GM12878 (cell line): ENCODE results near the gene RPSA. TPM values are rescaled to one million over a fixed set of nuclear protein-coding genes. Genes with fewer than 3 reads are reported as not detected.

Experiments
- ATAC-seq: fragments of 200-7000 bp; cut with Tn5 transposase; 3 replicates; pipeline ENCODE4 v1.9.1; 2020; ENCODE audit warnings: mild to moderate bottlenecking, moderate library complexity
- BruUV-seq: library from RNA; stranded (reverse); fragments of 400-500 nt; replicated peaks from 2 replicates; lab custom pipeline; 2021; lab: Mats Ljungman, UMichigan
- CTCF ChIA-PET: fragments of 300-600 bp; sonication (Branson Sonifier 250); formaldehyde crosslinking; extraction: SDS; loops from one replicate; lab custom pipeline; 2021; ENCODE audit warnings: inconsistent platforms; lab: Yijun Ruan, JAX
- POLR2A ChIA-PET: fragments of 350-600 bp; formaldehyde crosslinking; extraction: SDS; loops from one replicate; lab custom pipeline; 2021; ENCODE audit warnings: inconsistent platforms; lab: Charles Lee
- RAD21 ChIA-PET: fragments of 300-600 bp; sonication (Branson Sonifier 250); formaldehyde crosslinking; loops from one replicate; lab custom pipeline; 2023; ENCODE audit warnings: antibody characterized with exemption; ENCODE audit not compliant: unreplicated experiment; lab: Charles Lee
- SMC1A ChIA-PET: fragments of 300-600 bp; sonication (Branson Sonifier 250); formaldehyde crosslinking; loops from one replicate; lab custom pipeline; 2023; ENCODE audit not compliant: unreplicated experiment, uncharacterized antibody; lab: Charles Lee
- DNase-seq: peaks from one replicate; pipeline ENCODE4 v3.0.0-alpha.2; 2011; ENCODE audit warnings: low read depth, low spot score
- FAIRE-seq: peaks from 3 replicates; lab custom pipeline; 2011; peaks lifted over from hg19 to GRCh38; lab: Jason Lieb, UNC
- H2AFZ ChIP-seq: 2 replicates; pipeline ENCODE4 v1.6.0; 2011; ENCODE audit warnings: low read depth, low read length, control low read depth; ENCODE audit not compliant: control insufficient read depth
- H3K27ac ChIP-seq: 2 replicates; pipeline ENCODE4 v1.5.1; 2011; ENCODE audit warnings: control low read depth; ENCODE audit not compliant: control insufficient read depth, insufficient read depth
- H3K27me3 ChIP-seq, 2 experiments: replicated peaks in 1 of 2; 2 replicates each; pipeline versions ENCODE4 v1.6.0 to v1.6.1; 2011; ENCODE audit warnings: low read length in 1 of 2; ENCODE audit not compliant: control insufficient read depth in 2 of 2, insufficient read depth in 2 of 2
- H3K36me3 ChIP-seq, 2 experiments: 2 replicates each; pipeline ENCODE4 v1.5.1; 2011; ENCODE audit warnings: low read length in 1 of 2; ENCODE audit not compliant: control insufficient read depth in 2 of 2, insufficient read depth in 2 of 2
- H3K4me1 ChIP-seq: 2 replicates; pipeline ENCODE4 v1.6.1; 2011; ENCODE audit warnings: mild to moderate bottlenecking, low read length, moderate library complexity, mixed read lengths; ENCODE audit not compliant: control insufficient read depth, insufficient read depth
- H3K4me2 ChIP-seq: 2 replicates; pipeline ENCODE4 v1.6.0; 2011; ENCODE audit warnings: control low read depth; ENCODE audit not compliant: control insufficient read depth, insufficient read depth
- H3K4me3 ChIP-seq: fragments of 200-600 bp; sonication (generic); 2 replicates; pipeline ENCODE4 v1.5.1; 2016
- H3K79me2 ChIP-seq: 2 replicates; pipeline ENCODE4 v1.6.0; 2011; ENCODE audit warnings: low read length; ENCODE audit not compliant: control insufficient read depth, insufficient read depth
- H3K9ac ChIP-seq: 2 replicates; pipeline ENCODE4 v1.8.0; 2011; ENCODE audit warnings: low read length, control low read depth, mixed read lengths; ENCODE audit not compliant: control insufficient read depth, insufficient read depth
- H3K9me3 ChIP-seq: replicated peaks from 3 replicates; pipeline ENCODE4 v1.5.1; 2011; ENCODE audit warnings: mild to moderate bottlenecking, low read length; ENCODE audit not compliant: control insufficient read depth, insufficient read depth
- H4K20me1 ChIP-seq: 2 replicates; pipeline ENCODE4 v1.6.0; 2011; ENCODE audit not compliant: control insufficient read depth, insufficient read depth
- BCLAF1 ChIP-seq: fragments of 450-650 bp; IDR thresholded peaks from 2 replicates; pipeline ENCODE4 v1.6.1; 2017; ENCODE audit warnings: antibody characterized with exemption, mild to moderate bottlenecking, moderate library complexity
- CTCF ChIP-seq, 3 experiments: IDR thresholded peaks in 2 of 3; conservative IDR thresholded peaks in 1 of 3; 2 replicates each; pipeline ENCODE4 v1.5.1; 2011; ENCODE audit warnings: low read depth in 3 of 3, low read length in 3 of 3, mild to moderate bottlenecking in 3 of 3, control low read depth in 2 of 3, moderate library complexity in 2 of 3, inconsistent platforms in 1 of 3, mixed read lengths in 1 of 3; ENCODE audit not compliant: control insufficient read depth in 2 of 3, insufficient read depth in 1 of 3; ENCODE audit errors: extremely low read depth in 1 of 3
- EED ChIP-seq: sonication (generic); IDR thresholded peaks from 2 replicates; pipeline ENCODE4 v1.6.1; 2016; ENCODE audit warnings: antibody characterized with exemption, low read depth
- IKZF2 ChIP-seq, 2 experiments: fragments of 450-650 bp; IDR thresholded peaks; 2 replicates each; pipeline ENCODE4 v1.6.1; 2017; ENCODE audit warnings: mild to moderate bottlenecking in 2 of 2, moderate library complexity in 2 of 2
- RAD21 ChIP-seq: IDR thresholded peaks from 2 replicates; pipeline ENCODE4 v1.6.1; 2011; ENCODE audit warnings: mild to moderate bottlenecking, low read depth, low read length, moderate library complexity; ENCODE audit not compliant: insufficient read depth
- RUNX3 ChIP-seq: IDR thresholded peaks from 2 replicates; pipeline ENCODE4 v1.6.1; 2012; ENCODE audit warnings: low read length, inconsistent platforms
- SMAD5 ChIP-seq: IDR thresholded peaks from 2 replicates; pipeline ENCODE4 v1.6.1; 2016; ENCODE audit warnings: antibody characterized with exemption, low read depth
- SMC3 ChIP-seq: IDR thresholded peaks from 2 replicates; pipeline ENCODE4 v1.6.1; 2011; ENCODE audit warnings: low read length, improper control_type of control experiment, borderline replicate concordance
- SUPT20H ChIP-seq: IDR thresholded peaks from 2 replicates; pipeline ENCODE4 v1.6.1; 2011; ENCODE audit warnings: low read depth, mild to moderate bottlenecking, low read length, moderate library complexity, borderline replicate concordance; ENCODE audit not compliant: control insufficient read depth
- TARDBP ChIP-seq: IDR thresholded peaks from 2 replicates; pipeline ENCODE4 v1.6.1; 2016; ENCODE audit warnings: borderline replicate concordance
- TCF12 ChIP-seq: IDR thresholded peaks from 2 replicates; pipeline ENCODE4 v1.6.1; 2011; ENCODE audit warnings: low read depth, mild to moderate bottlenecking, low read length
- WGBS: methylation state at CpG from one replicate; pipeline ENCODE4 v1.1.6; 2016; ENCODE audit warnings: low lambda C conversion rate; ENCODE audit not compliant: insufficient replicate concordance, insufficient coverage; ENCODE audit errors: missing lambda C conversion rate; 5-methylcytosine and 5-hydroxymethylcytosine counted together
- in situ Hi-C: fragments of 300-500 bp; cut with MboI; formaldehyde crosslinking; loops from 9 replicates; pipeline ENCODE4 v1.14.3; 2018; ENCODE audit warnings: mixed read lengths
- intact Hi-C: fragments of 100-400 bp; cut with micrococcal nuclease; formaldehyde crosslinking; loops from one replicate; pipeline ENCODE4 v1.14.2; 2022; ENCODE audit not compliant: unreplicated experiment
- polyA plus RNA-seq, 11 experiments: library from polyadenylated mRNA; depleted of rRNA in 4 of 11; unstranded in 6 of 11; stranded (reverse) in 5 of 11; fragments of >200 nt; fragmentation: Nextera tagmentation in 4 of 11; fragmentation: Illumina TruSeq in 1 of 11; extraction: Ambion mirVana in 4 of 11; extraction: Trizol in 1 of 11; gene quantifications; 1 replicate in 1 of 11; 2 replicates in 10 of 11; pipeline versions ENCODE4 v1.2.1 to v1.2.3, GENCODE V29; 2011 to 2016; ENCODE audit warnings: inconsistent platforms in 2 of 11, missing spikeins in 2 of 11, low read depth in 1 of 11
- total RNA-seq, 4 experiments: library from RNA; depleted of rRNA in 3 of 4; stranded (reverse); fragments of >200 nt in 3 of 4; fragmentation: Illumina TruSeq in 1 of 4; extraction: Trizol in 1 of 4; gene quantifications; 2 replicates each; pipeline versions ENCODE4 v1.2.1 to v1.2.3, GENCODE V29; 2013 to 2021

Gene RPSA
- total and polyA plus RNA-seq, 10 of the 15 experiments (the other 5 are each of a cell fraction or from before 2014, with no cell fraction given): 1,012 to 5,036 (median 3,460) TPM

- H3K27me3 ChIP-seq: no peaks in the 10 kb centered on the region; a peak in 1 of 4 replicates
- TF ChIP-seq EED: no peak
- no peak for TF ChIP-seq SMAD5
- TF ChIP-seq RAD21: peak; percentile 69
- no peak for TF ChIP-seq IKZF2 (IDR thresholded peaks at IDR 0.05)
- peak; percentile 73 to 92 (median 87) for TF ChIP-seq CTCF (IDR thresholded peaks at IDR 0.05 in 2 of 3, conservative IDR thresholded peaks at IDR 0.05 in 1 of 3; ENCODE audit: control insufficient read depth in 2 of 3, extremely low read depth in 1 of 3, insufficient read depth in 1 of 3, low read depth in 3 of 3, low read length in 3 of 3)
- peak; percentile 69; the same call in 1 of the 2 replicates for TF ChIP-seq SMC3
- 0 out of 2 replicates have a peak, but pooled peaks have one; percentile 46 for TF ChIP-seq TCF12
- TF ChIP-seq BCLAF1: no peak
- no peak for TF ChIP-seq RUNX3
- no peak for TF ChIP-seq TARDBP
- TF ChIP-seq SUPT20H: no peak
- no peak overlapping the region for H3K9ac ChIP-seq
- H3K9me3 ChIP-seq: no peaks in the 10 kb centered on the region
- CTCF ChIA-PET: interaction anchor here (0.8 to 4.7 kb wide), 25 partner anchors 9 to 222 kb away, joined by 3 to 60 read pairs (median 5); partner anchors contain the start of gene RPSA
- no peak overlapping the region for H2AFZ ChIP-seq
- no peaks in the 10 kb centered on the region for H3K36me3 ChIP-seq
- H4K20me1 ChIP-seq: no peaks in the 10 kb centered on the region
- no peak overlapping the region for H3K27ac ChIP-seq
- no TSS peak for BruUV-seq
- 17% methylated on average over 13 of the region's 13 CpGs for WGBS
- intact Hi-C loops (loop anchor here (1.0 to 10.0 kb wide), 2 partner anchors 50 to 727 kb away; no protein-coding TSS in a partner anchor), in situ Hi-C loops (no loop called here)
- DNase-seq (peak; percentile 25), ATAC-seq (peak; percentile 98), FAIRE-seq (peak; percentile 98)
- H3K4me3 ChIP-seq: no peak overlapping the region
- RAD21 ChIA-PET: interaction anchor here (1.4 kb wide), 1 partner anchor 51 kb away, joined by 4 read pairs; no protein-coding TSS in a partner anchor
- no peak overlapping the region for H3K4me2 ChIP-seq
- SMC1A ChIA-PET: interaction anchor here (0.6 to 2.5 kb wide), 4 partner anchors 24 to 275 kb away, joined by 3 to 20 read pairs (median 4); no protein-coding TSS in a partner anchor
- POLR2A ChIA-PET: no interaction called here
- no peaks in the 10 kb centered on the region for H3K4me1 ChIP-seq
- no peaks in the 10 kb centered on the region for H3K79me2 ChIP-seq
Observed at GRCh38 chr3:39447637-39448483, 41.3 kb downstream of the RPSA start.
